SHP77 treated with DMSO at 0.1 percent for 48 hours (cell line): ENCODE measurements around the gene TRIM9.

Source experiments
- DNase-seq: peaks from one replicate; lab custom pipeline; 2025; lab: John Stamatoyannopoulos, UW

Gene TRIM9

DNA sequence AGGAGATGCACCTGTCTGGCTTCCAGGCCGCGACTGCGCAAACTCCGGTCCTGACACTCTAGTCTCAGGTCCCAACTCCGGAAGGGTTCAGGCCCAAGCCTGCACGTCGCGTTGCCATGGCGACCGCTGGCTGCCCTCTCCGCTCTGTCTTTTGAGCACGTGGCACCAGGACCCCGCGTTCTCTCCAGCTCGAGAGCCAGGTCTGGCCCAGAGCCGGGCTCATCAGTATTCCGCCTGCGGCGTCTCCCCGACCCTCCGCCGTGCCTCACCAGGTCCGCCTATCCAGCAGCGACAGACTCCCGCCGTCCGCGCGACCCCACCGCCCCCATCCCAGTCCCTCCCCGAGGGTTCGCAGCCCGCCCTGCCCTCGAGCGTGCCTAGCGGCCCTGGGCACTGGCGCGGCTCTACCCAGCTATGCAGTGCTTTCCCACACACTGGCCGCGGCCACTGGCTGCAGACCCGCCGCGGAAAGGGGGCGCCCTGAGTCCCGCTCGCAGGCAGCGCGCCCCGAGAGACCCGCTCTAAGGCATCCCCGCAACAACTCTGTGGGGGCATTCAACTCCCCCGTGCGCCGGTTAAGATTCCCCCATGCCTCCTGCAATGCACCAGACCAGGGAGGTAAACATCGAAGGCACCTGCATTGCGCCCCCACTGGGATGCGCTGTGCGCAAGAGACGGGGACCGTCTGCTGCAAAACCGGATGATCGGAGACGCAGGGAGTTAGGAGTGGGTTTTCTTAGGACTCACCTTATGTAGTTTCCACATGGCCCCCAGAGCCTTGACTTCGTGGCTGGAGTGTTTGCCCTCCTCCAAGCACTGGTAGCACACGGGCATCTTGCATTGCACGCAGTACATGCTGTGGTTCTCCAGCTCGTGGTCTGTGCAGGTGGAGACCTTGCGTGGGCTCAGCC, 1.3 kb downstream of the TRIM9 start:
- peak; percentile 50 for DNase-seq

DNA sequence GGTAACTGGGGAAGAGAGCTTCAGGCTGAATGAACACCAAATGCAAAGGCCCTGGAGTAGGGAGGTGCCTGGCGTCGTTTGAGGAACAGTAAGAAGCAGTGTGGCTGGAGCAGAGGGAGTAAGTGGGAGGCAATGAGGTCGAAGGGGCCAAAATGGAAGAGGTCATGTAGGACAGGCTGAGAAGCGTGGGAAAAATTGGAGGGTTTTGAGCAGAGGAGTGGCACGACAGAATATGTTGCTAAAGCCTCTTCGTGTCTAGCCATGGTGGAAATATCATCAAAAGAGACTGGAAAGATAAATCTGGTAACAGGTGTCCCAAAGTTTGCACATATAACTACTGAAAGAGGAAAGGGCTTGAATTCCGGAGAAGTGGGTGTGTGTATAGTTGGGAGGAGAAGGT, 1.9 kb downstream of the TRIM9 start:
- no peak for DNase-seq

DNA sequence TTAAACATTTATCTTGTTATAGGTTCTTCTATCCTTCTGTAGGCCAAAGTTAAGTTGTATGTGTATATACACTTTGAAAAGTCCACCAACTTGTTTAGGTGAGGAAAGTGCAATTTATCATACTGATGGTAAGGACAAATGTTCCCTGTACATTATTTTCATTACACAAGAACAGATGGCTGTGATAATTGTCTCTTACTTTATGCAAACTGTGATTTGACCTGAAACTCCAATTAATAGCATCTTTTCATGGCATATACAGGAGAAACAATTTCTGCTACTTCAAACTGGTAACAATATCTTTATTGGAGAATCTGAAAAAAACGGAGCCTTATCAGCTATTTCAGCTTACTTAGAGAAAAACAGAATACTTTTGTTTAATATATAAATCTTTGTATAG, 5.6 kb downstream of the TRIM9 start:
- DNase-seq = no peak

DNA sequence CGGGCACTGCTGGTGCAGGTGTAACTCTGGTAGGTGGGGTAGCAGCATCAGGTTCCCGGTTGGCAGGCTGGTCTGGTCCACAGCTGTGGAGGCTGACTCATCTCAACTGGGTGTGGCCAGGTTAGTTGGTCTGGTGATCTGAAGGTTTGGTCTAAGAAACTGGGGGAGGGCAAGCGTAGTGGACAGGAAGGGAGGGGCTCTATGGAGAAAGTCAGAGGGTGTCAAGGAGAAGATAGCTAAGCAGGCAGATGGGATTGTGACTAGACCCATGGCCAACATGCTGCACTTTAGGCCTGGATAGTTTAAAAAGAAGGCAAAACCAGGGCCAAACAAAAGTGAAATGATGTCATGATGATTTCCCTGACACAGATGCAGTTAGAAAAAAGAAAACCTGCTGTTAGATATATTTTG, 7.9 kb downstream of the TRIM9 start:
- DNase-seq = peak; percentile 11

DNA sequence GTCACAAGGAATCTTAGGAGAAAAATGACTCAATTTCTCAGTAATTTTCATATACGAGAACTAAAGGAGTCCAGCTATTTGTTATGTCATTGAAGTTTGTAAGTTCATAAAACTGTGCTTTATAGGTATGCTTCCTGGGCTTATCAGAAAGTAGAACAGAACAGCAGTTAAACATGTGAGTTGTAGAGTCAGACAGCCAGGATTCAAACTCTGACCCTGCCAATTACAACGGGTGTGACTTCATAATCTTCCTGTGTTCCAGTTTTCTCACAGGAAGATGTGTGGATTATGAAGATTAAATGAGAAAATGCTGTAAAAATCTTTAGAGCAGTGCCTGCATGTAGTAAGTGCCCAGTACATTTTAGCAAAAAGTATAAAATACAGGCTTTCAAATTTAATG, 8.9 kb downstream of the TRIM9 start:
- no peak for DNase-seq

DNA sequence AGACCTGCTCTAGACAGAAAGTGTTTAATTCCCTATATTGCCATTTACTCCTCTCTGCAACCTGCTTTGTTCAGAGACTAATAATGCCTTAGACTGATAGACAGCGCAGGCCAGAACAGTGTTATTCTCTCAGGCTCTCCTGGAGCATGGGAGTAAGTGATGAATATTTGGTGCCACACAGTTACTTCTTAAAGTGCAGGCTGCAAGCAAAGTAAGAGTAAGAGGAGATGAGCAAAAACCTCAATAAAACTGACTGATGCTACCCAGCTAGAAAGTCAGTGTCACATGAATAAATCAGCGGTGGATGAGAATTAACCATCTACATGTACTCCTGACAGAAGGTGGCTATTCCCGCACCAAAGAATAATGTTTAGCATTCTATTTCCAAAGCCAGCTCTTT, 9.9 kb downstream of the TRIM9 start:
- DNase-seq = no peak

DNA sequence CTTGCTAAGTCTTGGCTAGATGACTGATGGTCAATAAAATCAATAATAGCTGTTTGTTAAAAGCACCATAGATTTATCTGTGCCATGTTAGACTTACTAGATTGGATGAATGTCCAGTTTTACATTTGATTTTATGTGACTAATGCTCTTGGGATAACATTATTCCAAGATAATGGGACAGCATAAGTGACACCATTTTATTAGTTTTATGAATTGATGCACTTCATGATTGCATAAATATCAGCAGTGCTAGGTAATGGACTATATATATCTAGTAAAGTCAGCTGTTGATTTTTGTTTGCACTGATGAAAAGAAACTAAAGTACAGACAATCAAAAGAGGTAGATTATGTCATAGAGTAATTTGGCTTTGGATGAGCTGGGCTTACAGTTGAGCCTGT, 10.4 kb downstream of the TRIM9 start:
- no peak for DNase-seq

DNA sequence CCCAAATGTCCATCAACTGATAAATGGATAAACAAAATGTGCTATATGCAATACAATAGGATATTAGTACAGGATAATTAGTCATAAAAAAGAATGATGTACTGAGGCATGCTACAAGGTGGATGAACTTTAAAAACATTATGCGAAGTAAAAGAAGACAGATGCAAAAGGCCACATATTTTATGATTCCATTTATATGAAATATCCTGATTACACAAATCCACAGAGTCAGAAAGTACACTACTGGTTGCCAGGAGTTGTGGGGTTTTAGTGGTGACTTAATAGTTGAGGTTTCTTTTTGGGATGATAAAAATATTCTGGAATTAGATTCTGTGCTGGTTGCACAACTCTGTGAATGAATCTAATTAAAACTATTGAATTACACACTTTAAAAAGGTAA, 12.6 kb downstream of the TRIM9 start:
- no peak for DNase-seq

DNA sequence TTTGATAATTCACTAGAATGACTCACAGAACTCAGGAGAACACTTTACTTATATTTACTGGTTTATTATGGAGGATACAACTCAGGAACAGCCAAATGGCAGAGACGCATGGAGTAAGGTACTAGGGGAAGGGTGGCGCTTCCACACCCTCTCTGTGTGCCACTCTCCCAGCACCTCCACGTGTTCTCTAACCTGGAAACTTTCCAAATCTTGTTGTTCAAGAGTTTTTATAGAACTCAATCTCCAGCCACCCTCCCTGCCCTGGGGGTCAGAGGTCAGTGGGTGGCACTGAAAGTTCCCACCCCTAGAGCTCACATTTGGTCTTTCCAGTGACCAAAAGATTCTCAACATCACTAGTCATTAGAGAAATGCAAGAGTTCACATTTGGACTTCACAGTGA, 13.2 kb downstream of the TRIM9 start:
- no peak for DNase-seq

DNA sequence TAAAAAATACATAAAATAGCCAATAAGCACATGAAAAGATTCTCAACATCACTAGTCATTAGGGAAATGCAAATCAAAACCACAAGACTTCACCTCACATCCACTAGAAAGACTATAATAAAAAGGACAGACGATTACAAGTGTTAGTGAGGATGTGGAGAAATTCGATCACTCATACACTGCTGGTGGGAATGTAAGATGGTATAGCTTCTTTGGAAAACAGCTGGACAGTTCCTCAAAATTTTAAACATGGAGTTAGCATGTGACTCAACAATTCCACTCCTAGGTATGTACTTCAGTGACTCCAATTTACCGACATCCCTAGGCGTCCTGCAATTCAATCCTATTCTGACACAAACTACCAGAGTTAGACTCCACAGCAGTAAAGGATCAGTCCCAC, 13.7 kb downstream of the TRIM9 start:
- DNase-seq = no peak

DNA sequence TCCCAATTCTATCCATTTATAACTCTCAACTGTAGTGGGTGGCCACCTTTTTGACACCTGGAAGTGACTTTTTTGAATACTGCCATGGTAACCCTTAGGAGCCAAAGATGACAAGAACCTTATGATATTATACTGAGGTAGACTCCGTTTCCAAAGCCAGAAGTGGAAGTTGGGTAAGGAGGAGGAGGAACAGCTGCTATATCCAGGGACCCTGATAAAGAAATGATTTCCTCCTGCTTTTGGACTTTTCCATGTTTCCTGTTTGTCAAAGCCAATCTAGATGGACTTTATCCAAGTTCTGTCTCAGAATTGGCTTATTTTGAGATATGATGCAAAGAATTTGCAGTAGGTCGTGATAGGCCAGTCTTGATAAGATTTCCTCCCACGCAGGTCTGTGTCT, 14.3 kb downstream of the TRIM9 start:
- DNase-seq = no peak

DNA sequence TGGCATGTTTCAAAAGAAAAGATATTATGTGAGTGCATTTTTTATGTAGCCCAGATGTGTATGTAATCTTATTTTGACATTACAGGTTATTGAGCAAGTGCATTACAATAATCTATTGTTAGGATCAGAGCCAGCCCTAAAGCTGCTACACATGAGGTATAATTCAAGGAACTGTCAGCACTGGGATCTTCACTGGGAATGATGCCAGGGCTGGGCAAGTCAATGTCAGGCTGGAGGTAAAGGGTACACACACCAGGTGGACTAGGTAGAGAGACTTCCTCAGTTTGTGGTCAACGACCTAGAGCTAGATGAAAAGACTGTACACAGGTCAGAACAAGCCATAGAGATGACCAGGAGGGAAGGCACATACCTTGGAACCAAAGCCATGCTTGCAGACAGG, 15.4 kb downstream of the TRIM9 start:
- peak; percentile 63 for DNase-seq

DNA sequence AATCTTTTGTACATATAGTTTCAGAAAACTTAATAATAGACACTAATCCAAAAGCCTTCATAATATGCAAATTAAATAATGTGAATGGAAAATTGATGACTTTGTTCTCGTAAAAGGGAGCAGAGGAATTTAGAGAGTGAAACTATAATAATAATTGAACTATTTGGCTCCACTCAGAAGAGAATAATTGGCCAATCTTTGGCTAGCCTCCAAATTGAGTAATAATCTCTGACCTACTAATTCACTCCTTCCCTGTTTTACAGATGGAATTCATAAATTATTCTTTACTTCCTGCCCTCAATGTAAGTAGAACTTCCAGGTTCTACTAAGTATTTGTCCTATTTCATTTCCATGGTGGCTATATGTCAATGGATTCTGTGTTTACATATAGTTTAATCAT, 15.8 kb downstream of the TRIM9 start:
- DNase-seq = no peak

DNA sequence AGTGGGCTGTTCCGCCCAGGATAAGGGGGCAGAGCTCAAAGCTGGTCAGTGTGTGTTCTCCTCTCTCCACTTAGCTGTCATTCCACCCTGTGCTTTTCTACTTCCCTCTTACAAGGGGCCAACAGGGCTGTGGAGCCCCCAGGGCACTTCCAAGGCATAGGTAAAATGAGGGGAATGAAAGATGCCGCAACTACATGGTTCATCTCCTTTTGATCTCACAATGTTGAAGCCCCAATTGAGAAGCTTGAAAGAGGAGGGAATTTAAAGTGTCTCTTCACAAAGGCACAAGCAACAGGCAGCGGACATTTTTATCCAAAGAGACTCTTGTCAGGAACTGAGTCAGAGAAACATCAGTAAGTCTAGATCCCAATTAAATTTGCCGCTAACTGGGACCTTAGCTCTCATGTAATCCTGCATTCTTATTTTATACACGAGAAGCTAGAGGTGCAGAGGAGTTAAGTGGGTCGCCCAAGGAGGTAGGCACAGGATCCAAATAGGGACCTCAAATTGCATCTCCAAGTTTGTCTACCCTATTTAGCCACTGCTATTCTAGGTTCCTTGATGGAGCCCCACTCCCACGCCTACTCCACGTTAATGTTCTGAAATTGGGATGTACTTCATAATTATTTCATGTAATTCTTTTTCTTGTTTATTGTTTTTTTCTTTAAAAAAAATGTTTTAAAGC, 20.1 kb downstream of the TRIM9 start:
- DNase-seq = no peak

DNA sequence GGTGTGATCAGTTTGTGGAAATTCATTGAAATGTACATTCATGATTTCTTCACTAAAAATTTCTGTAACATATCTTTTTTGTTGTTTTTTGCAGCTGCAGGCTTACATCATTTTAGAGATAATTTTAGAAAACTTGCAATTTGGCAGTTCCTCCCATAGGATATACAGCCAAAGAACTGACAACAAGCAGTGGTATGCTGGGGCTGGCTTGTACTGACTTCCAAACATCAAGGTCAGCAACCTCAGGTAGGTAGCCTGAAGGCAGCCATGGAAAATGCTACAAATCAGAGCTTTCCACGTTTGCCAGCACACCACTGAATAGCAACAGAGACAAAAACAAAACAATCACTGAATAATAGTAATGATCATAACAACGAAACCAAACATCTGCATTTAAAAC, 21.2 kb downstream of the TRIM9 start:
- DNase-seq = no peak

DNA sequence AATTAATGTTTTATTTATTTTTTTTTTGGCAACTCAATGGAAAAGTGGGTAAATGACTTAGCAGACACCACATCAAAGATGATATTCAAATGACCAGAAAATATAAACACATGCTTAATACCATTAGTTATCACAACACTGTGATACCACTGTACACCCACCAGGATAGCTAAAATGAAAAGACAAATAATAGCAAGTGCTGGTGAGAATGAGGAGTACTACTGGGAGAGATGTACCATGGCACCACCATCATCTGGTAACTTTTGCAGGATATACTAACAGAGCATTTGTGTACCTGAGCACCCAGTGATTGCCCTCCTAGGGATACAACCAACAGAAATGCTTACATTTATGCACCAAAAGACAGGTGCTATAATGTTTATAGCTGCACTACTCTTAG, 21.9 kb downstream of the TRIM9 start:
- no peak for DNase-seq

DNA sequence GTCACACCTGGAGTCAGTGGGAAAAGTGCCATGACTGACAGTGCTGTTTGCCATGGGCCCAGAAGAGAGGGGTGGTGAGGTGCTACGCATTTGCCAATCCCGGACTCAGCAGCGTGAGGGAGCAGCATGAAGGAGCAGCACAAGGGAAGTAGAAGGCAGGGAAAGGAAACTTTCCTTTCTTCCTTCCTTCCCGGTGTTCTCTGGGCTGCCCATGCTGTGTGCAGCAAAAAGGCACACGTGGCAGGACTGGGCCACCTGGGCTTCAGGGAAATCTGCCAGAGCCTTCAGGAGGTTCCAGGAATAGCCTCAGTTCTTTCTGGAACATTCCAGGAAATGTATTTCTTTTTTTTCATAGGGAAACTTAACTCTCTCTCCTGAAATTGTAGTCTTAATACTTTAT, 23.0 kb downstream of the TRIM9 start:
- no peak for DNase-seq

DNA sequence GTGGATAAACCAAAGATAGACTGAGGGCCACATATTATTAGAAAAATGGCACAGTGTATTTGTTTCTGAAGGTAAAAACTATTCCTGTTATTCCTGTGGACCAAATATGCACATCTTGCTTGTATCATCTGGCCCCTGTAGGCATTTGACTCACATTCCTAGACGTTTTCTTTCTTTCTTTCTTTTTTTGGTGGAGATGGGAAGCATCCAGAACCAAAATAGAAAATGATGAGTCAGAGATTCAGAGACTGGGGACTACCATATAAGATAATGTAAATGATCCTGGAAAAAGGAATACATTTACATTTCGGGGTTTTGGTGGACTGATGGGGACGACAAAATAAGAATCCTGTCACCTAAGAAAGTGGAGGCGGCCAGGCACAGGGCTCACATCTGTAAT, 24.2 kb downstream of the TRIM9 start:
- no peak for DNase-seq

DNA sequence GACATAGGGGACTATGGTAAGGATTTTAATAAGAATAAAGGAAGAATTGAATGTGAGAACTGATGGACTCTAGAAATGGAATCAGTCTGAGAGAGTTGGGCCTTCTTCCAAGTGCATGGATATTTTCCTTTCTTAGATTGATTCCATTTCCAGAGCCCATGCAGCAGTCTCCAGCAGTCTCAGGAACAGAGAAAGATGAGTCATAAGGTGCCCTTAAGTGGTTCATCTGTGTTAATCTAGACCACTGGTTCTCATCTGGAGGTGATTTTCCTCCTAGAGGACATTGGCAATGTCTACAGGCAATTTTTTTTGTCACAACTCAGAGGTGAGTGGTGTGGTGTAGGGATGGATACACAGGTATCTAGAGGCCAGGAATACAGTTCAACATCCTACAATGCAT, 25.9 kb downstream of the TRIM9 start:
- no peak for DNase-seq

DNA sequence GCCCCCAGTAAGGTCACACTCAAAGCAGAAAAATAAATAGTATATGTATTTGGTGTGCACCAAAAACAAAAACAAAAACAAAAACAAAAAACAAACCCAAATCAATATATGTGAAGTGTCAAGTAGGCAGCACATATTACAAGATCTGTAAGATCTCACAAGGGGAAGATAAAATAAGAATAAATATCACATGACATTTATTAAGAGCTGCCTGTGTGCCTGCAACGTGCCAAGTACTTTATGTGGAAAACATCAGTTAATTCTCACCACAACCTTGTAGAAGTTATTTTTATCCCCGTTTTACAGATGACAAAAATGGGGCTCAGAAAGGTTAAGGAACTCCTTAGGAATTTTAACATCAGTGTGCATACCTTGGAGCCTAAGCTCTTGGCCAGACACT, 26.6 kb downstream of the TRIM9 start:
- no peak for DNase-seq

DNA sequence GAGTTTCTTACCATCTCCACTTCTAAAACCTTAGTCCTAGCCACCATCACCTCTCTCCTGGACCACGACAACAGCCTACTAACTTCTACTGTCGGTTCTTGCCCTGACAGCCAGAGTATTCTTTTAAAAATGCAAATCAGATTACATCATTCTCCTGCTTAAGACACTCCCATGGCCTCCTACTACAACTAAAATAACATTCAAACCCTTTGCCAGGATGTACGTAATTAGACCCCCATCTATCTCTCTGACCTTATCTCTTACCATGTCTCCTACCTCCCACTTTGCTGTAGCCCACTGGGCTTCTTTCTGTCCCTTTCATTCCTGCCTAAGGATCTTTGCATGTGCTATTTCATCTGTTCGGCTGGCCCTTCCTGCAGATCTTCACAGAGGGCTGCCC, 27.6 kb downstream of the TRIM9 start:
- no peak for DNase-seq

DNA sequence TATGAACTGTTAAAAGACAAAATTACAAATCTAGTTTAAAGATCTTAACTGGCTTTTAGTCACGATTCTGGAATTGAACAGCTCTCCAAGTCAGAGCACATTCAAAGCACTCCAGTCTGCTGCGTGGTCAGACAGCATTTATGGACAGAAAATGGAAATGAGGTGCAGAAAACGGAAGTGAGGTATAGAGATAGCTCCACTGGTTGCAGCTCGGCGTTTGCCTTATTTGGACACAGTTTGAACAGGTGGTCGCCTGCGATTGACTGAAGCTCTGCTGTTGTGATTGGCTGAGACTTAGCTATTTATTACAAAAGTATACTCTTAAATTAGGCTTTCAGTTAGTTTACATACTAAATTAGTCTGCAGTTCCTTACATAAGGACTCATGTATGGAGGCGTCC, 28.3 kb downstream of the TRIM9 start:
- DNase-seq = no peak

DNA sequence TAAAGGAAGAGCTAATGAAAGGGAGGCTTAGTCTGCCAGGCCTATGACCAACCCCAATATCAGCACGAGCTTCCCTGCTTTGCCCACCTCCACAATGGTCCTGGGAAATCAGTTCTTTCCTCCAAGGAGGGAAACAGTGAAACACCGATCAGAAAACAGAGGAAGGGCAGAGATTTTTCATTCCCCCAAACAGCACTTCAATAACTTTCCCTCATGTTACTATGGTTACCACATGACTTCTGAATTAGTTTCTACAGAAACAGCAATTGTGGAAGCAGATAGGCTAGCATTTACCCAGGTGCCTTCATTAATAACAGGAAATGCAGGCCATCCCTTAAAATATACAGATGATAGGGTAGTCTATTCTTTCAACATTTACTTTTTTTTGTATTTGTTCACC, 35.9 kb downstream of the TRIM9 start:
- no peak for DNase-seq

DNA sequence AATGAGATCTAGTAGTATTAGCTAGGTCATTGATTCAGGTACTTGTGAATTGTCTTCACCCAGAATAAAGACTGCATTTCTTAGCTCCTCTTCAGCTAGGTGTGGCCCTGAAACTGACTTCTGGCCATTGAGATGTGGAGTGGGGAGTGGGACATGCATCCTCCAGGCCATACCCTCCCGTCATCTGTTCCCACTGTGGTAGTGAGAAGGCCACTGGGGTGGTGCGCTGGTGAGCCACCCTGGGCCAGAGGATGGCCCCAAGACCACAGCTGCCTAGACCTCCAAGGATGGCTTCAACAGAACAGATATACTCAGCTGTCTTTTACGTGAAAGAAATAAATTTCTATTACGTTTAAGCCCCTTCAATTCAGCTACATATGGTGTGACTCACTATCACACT, 36.5 kb downstream of the TRIM9 start:
- DNase-seq = no peak
